Right cardiac atrium (tissue), 5 donors: Measurements from ENCODE around the gene MAN1C1. TPM values are rescaled to one million over a fixed set of nuclear protein-coding genes. Genes with fewer than 3 reads are reported as not detected.

ENCODE experiments used
- ATAC-seq, 2 donors: fragments of 200-7000 bp; cut with Tn5 transposase; one replicate each; pipeline versions ENCODE4 v1.8.0 to v1.9.1; 2020; ENCODE audit warnings: moderate library complexity in 2 of 2, mild to moderate bottlenecking in 1 of 2
- DNase-seq, 3 donors: peaks; one replicate each; pipeline ENCODE4 v3.0.0-alpha.2; 2020
- H3K27ac ChIP-seq: one replicate; pipeline ENCODE4 v1.5.1; 2013; ENCODE audit warnings: mild to moderate bottlenecking, low read length, control low read depth, moderate library complexity
- H3K27me3 ChIP-seq: one replicate; pipeline ENCODE4 v1.6.1; 2013; ENCODE audit not compliant: control insufficient read depth, insufficient read depth
- H3K4me1 ChIP-seq: one replicate; pipeline ENCODE4 v1.6.1; 2013; ENCODE audit warnings: low read length; ENCODE audit not compliant: control insufficient read depth, insufficient read depth
- H3K4me3 ChIP-seq: one replicate; pipeline ENCODE4 v1.5.1; 2013; ENCODE audit warnings: low read length, control low read depth
- H3K9me3 ChIP-seq: one replicate; pipeline ENCODE4 v1.6.1; 2013; ENCODE audit warnings: low read length; ENCODE audit not compliant: control insufficient read depth
- WGBS: extraction: QIAGEN DNeasy Blood & Tissue Kit; methylation state at CpG from one replicate; pipeline ENCODE4 v1.1.7; 2013; 5-methylcytosine and 5-hydroxymethylcytosine counted together
- intact Hi-C, 4 donors: fragments of 100-400 bp; cut with DNase I; formaldehyde crosslinking; loops; one replicate each; pipeline versions ENCODE4 v1.11.0 to v1.14.0; 2022 to 2023
- polyA plus RNA-seq: library from polyadenylated mRNA; stranded (reverse); fragments of 200-250 nt; gene quantifications from one replicate; pipeline ENCODE4 v1.2.3, GENCODE V29; 2013
- total RNA-seq, 4 donors: library from RNA; stranded (reverse); fragmentation: NEBNext Ultra II Directional; extraction: Animal tissue kit (Norgen Biotek cat#: 25700); gene quantifications; one replicate each; pipeline ENCODE4 v1.2.1, GENCODE V29; 2021
- donor health status: healthy with polysubstance abuse.
- donor health status: DM: no; HTN: yes; CAD: no.
- donor health status: DM: no; HTN: no; CAD: no.
- donor health status: DM: no; HTN: yes; CAD: no; lungs with severe emphysema.
- donor health status: DM: yes; HTN: yes; CAD: no.

Gene MAN1C1
- total and polyA plus RNA-seq, 5 donors = 9.1 to 15.7 (median 11.7) TPM

DNA sequence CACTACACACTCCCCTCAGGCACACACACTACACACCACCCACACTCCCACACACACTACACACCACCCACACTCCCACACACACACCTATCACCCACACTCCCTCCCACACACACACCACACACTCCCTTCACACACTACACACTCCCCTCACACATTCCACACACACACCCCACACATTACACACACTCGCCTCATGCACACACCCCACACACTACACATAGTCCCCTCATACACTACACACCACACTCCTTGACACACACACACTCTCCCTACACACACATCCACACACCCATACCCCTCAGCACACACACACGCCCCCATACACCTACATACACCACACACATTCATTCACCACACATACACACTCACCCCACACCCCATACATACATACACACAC is 152.4 kb downstream of the MAN1C1 start:
- 94% methylated on average over 2 of the region's 2 CpGs for WGBS
- ATAC-seq = no peak
- Histone ChIP-seq H3K4me3 (no peak overlapping the region), H3K4me1 (peaks cover 8% of the 10 kb centered on the region), H3K27ac (no peak overlapping the region), H3K9me3 (no peaks in the 10 kb centered on the region), H3K27me3 (no peaks in the 10 kb centered on the region)
- intact Hi-C loops = no loop called here
- DNase-seq = no peak

GRCh38 chr1:25769625-25770383 is 153.2 kb downstream of the MAN1C1 start:
- Histone ChIP-seq H3K4me1 (peaks cover 8% of the 10 kb centered on the region), H3K27ac (no peak overlapping the region), H3K4me3 (no peak overlapping the region), H3K27me3 (no peaks in the 10 kb centered on the region), H3K9me3 (no peaks in the 10 kb centered on the region)
- intact Hi-C loops = no loop called here
- ATAC-seq (peak in 1 of 2 donors; percentile 24), DNase-seq (no peak)
- 86% methylated on average over 27 of the region's 27 CpGs for WGBS

DNA sequence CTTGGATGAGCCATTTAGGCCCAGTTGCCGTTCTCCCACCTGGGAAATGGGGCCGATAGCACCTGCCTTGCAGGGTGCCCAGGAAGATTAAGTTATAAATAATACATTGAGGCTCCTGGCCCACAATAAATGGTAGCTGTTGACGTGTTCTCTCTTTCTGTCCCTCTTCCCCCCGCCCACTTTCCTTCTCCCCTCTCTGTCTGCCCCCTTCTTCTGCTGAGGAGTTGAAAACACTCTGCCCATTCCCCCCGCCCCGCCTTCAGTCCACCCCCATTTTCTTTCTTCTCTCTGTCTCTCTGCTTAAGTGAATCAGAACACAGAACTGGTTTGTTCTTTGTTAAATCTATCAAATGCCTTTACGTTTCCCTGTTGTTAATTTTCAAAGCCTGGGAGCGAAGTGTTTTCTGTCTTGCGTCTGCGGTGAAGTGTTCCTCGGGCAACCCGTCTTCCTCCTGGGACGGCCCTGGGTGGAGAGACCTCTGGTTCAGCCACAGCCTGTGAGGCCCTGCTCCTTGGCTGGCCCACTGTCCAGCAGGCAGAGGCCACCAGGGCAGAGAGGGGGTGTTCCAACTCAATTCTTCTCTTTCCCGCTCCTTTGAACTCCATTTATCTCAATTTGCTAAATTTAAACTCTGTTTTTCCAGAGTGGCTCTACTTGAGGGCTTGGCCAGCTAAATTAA is 154.1 kb downstream of the MAN1C1 start:
- H3K27ac ChIP-seq = no peak overlapping the region
- peak in 2 of 3 donors; percentile 6 to 74 for DNase-seq
- peak; percentile 50 to 61 for ATAC-seq
- 65% methylated on average over 14 of the region's 14 CpGs for WGBS
- no peaks in the 10 kb centered on the region for H3K27me3 ChIP-seq
- no peaks in the 10 kb centered on the region for H3K9me3 ChIP-seq
- H3K4me1 ChIP-seq = peaks cover 8% of the 10 kb centered on the region
- H3K4me3 ChIP-seq = no peak overlapping the region
- intact Hi-C loops = no loop called here

GRCh38 chr1:25771221-25772114 is 154.9 kb downstream of the MAN1C1 start:
- Histone ChIP-seq H3K27ac (no peak overlapping the region), H3K4me3 (no peak overlapping the region), H3K27me3 (no peaks in the 10 kb centered on the region), H3K4me1 (peaks cover 6% of the 10 kb centered on the region), H3K9me3 (no peaks in the 10 kb centered on the region)
- WGBS = 47% methylated on average over 34 of the region's 34 CpGs
- DNase-seq (peak; percentile 37 to 81 (median 80)), ATAC-seq (peak; percentile 14 to 30)
- intact Hi-C loops = no loop called here

DNA sequence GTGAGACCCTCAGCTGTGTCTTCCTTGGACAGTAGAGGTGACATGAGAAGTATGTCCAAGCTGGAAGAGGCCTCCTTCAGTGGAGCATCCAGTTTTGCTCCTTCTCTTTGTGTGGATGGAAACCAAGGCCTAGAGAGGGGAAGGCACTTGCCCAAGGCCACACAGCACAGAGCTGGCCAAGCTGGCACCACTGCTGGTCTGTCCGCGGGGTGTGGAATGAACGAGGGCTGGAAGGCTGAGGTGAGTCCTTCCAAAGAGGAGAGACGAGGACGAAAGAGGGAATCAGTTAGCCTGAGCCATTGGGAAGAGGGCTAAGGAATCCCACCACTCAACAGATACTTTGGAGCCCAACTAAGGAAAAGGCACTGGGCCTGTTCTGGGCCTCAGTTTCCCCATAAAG is 155.6 kb downstream of the MAN1C1 start:
- WGBS = 98% methylated on average over 5 of the region's 5 CpGs
- Histone ChIP-seq H3K4me1 (peaks cover 6% of the 10 kb centered on the region), H3K4me3 (no peak overlapping the region), H3K9me3 (no peaks in the 10 kb centered on the region), H3K27ac (no peak overlapping the region), H3K27me3 (no peaks in the 10 kb centered on the region)
- ATAC-seq (no peak), DNase-seq (no peak)
- intact Hi-C loops = no loop called here

DNA sequence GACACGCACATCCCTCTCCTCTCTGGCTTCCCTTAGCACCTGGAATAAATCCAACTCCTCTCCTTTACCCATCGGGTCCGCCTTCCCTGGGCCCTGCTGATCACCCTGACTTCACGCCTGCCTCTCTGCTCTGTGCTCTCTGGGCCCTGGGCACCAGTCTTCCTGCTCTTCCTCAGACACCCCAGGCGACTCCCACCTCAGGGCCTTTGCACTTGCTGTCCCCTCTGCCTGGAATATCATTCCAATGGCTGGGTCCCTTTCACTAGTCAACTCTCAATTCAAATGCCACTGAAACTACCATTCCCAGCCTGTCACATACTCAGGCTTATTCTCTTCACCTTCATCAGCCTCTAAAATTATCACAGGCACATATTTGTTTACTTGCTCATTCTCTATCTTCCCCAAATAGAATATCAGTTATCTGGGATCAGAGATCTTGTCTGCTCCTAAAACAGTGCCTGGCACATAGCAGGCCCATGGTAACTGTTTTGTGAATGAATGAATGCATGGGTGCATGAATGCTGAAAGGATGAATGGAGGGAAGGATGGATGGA is 156.2 kb downstream of the MAN1C1 start:
- Histone ChIP-seq H3K27me3 (no peaks in the 10 kb centered on the region), H3K9me3 (no peaks in the 10 kb centered on the region), H3K27ac (no peak overlapping the region), H3K4me1 (peaks cover 6% of the 10 kb centered on the region), H3K4me3 (no peak overlapping the region)
- DNase-seq (no peak), ATAC-seq (no peak)
- intact Hi-C loops = no loop called here
- 91% methylated on average over 5 of the region's 5 CpGs for WGBS

DNA sequence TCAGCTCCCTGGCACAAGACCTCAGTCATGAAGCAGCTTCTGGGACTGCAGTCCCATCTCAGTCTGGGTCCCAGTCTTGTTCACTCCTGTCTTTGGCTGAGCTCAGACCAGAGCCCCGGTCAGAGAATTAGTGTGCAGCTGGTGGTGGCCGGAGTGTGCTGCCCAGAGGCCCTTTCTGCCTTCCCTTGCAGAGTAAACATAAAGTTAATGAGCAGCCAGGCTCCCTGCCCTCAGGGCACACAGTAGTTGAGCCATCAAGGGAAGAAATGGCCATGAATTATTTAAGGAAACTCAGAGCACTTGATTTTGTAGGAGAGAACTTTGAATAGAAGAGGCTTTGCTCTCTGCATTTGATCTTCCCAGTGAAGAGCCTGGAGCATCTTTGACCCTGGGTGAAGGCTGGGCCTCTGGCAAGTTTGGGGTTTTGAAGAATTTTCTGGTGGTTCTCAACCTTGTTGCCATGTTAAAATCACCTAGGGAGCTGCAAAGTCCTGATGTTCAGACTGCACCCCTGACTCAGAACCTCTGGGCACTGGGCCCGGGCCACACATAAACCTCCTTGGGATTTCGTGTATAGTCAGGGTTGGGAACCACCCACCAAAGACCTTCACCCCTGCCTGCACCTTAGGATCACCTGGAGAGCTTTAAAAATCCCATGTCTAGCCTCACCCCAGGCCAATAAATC is 157.0 kb downstream of the MAN1C1 start:
- Histone ChIP-seq H3K9me3 (no peaks in the 10 kb centered on the region), H3K4me3 (no peak overlapping the region), H3K4me1 (peaks cover 6% of the 10 kb centered on the region), H3K27me3 (no peaks in the 10 kb centered on the region), H3K27ac (no peak overlapping the region)
- ATAC-seq (no peak), DNase-seq (no peak)
- WGBS = 92% methylated on average over 4 of the region's 4 CpGs
- intact Hi-C loops = no loop called here

- H3K4me1 ChIP-seq = peaks cover 6% of the 10 kb centered on the region
- H3K27ac ChIP-seq = no peak overlapping the region
- H3K9me3 ChIP-seq = no peaks in the 10 kb centered on the region
- DNase-seq (no peak), ATAC-seq (no peak)
- WGBS = 83% methylated on average over 13 of the region's 13 CpGs
- H3K27me3 ChIP-seq = no peaks in the 10 kb centered on the region
- intact Hi-C loops = no loop called here
- no peak overlapping the region for H3K4me3 ChIP-seq
Measured at GRCh38 chr1:25774206-25774803, 157.7 kb downstream of the MAN1C1 start.

- no peaks in the 10 kb centered on the region for H3K9me3 ChIP-seq
- H3K27me3 ChIP-seq = no peaks in the 10 kb centered on the region
- intact Hi-C loops = no loop called here
- H3K4me3 ChIP-seq = no peak overlapping the region
- WGBS = 61% methylated on average over 16 of the region's 16 CpGs
- ATAC-seq (no peak), DNase-seq (no peak)
- H3K27ac ChIP-seq = no peak overlapping the region
- H3K4me1 ChIP-seq = peaks cover 6% of the 10 kb centered on the region
Measured at GRCh38 chr1:25774921-25775771, 158.6 kb downstream of the MAN1C1 start.
